H1 (cell line): ENCODE measurements around the gene DEPDC1. TPM values are rescaled to one million over a fixed set of nuclear protein-coding genes. Genes with fewer than 3 reads are reported as not detected.

ENCODE experiments used
- CTCF ChIA-PET: fragments of 300-600 bp; sonication (Branson Sonifier 250); formaldehyde crosslinking; loops from one replicate; lab custom pipeline; 2021; ENCODE audit not compliant: partially characterized antibody; lab: Charles Lee
- POLR2A ChIA-PET: fragments of 300-600 bp; sonication (Branson Sonifier 250); formaldehyde crosslinking; loops from one replicate; lab custom pipeline; 2021; ENCODE audit warnings: inconsistent platforms; ENCODE audit not compliant: partially characterized antibody; lab: Charles Lee
- DNase-seq, 2 experiments: peaks; one replicate each; pipeline versions ENCODE4 v3.0.0 to v3.0.0-alpha.2; 2010 to 2022; ENCODE audit warnings: low spot score in 2 of 2, low read depth in 1 of 2, mixed read lengths in 1 of 2
- FAIRE-seq: peaks from 2 replicates; lab custom pipeline; 2011; peaks lifted over from hg19 to GRCh38; lab: Jason Lieb, UNC
- H2AFZ ChIP-seq: 2 replicates; pipeline ENCODE4 v1.8.1; 2012; ENCODE audit warnings: low read length, inconsistent platforms
- H2AK5ac ChIP-seq: 2 replicates; pipeline ENCODE4 v1.6.1; 2013; ENCODE audit warnings: low read depth, low read length
- H2BK120ac ChIP-seq: replicated peaks from 2 replicates; pipeline ENCODE3; 2013; ENCODE audit warnings: low read depth, low read length, inconsistent platforms
- H2BK12ac ChIP-seq: 2 replicates; pipeline ENCODE4 v1.6.1; 2013; ENCODE audit warnings: low read depth, low read length
- H2BK15ac ChIP-seq: 2 replicates; pipeline ENCODE4 v1.6.1; 2013; ENCODE audit warnings: low read length
- H2BK20ac ChIP-seq: 2 replicates; pipeline ENCODE4 v1.6.1; 2013; ENCODE audit warnings: low read length
- H2BK5ac ChIP-seq: 2 replicates; pipeline ENCODE4 v1.6.1; 2013; ENCODE audit warnings: low read depth, low read length
- H3K14ac ChIP-seq: 2 replicates; pipeline ENCODE4 v1.6.1; 2013; ENCODE audit warnings: inconsistent platforms; ENCODE audit not compliant: insufficient read length
- H3K18ac ChIP-seq: 2 replicates; pipeline ENCODE4 v1.6.1; 2013; ENCODE audit warnings: low read length; ENCODE audit errors: extremely low read depth
- H3K23ac ChIP-seq: 2 replicates; pipeline ENCODE4 v1.6.1; 2013; ENCODE audit warnings: inconsistent platforms; ENCODE audit not compliant: insufficient read length
- H3K23me2 ChIP-seq: 2 replicates; pipeline ENCODE4 v1.6.1; 2013; ENCODE audit warnings: low read depth, low read length
- H3K27ac ChIP-seq: 2 replicates; pipeline ENCODE4 v1.6.1; 2011; ENCODE audit warnings: low read depth, low read length, inconsistent platforms
- H3K27me3 ChIP-seq, 4 experiments: replicated peaks in 1 of 4; 1 replicate in 1 of 4; 2 replicates in 3 of 4; pipeline versions ENCODE4 v1.6.1 to v1.8.1; 2011 to 2013; ENCODE audit warnings: low read length in 3 of 4, mild to moderate bottlenecking in 3 of 4, inconsistent platforms in 2 of 4, mixed read lengths in 2 of 4, moderate library complexity in 1 of 4; ENCODE audit not compliant: control insufficient read depth in 3 of 4, insufficient read depth in 3 of 4; ENCODE audit errors: extremely low read depth in 1 of 4
- H3K36me3 ChIP-seq, 4 experiments: 2 replicates each; pipeline versions ENCODE4 v1.6.1 to v1.8.1; 2011 to 2013; ENCODE audit warnings: mild to moderate bottlenecking in 4 of 4, low read length in 3 of 4, moderate library complexity in 2 of 4, control low read depth in 1 of 4, inconsistent platforms in 1 of 4; ENCODE audit not compliant: insufficient read depth in 4 of 4, control insufficient read depth in 2 of 4
- H3K4ac ChIP-seq: replicated peaks from 2 replicates; pipeline ENCODE3; 2013; ENCODE audit warnings: low read length, low read depth, mixed read lengths, inconsistent platforms; ENCODE audit not compliant: insufficient read length
- H3K4me1 ChIP-seq, 4 experiments: replicated peaks in 1 of 4; 1 replicate in 1 of 4; 2 replicates in 3 of 4; pipeline versions ENCODE4 v1.6.1 to v1.8.1; 2011 to 2013; ENCODE audit warnings: low read length in 3 of 4, inconsistent platforms in 2 of 4, mixed read lengths in 1 of 4; ENCODE audit not compliant: insufficient read depth in 4 of 4, control insufficient read depth in 3 of 4
- H3K4me2 ChIP-seq, 2 experiments: 2 replicates each; pipeline versions ENCODE4 v1.6.1 to v1.8.1; 2011 to 2013; ENCODE audit warnings: low read depth in 2 of 2, low read length in 2 of 2, control low read depth in 1 of 2, inconsistent platforms in 1 of 2, mild to moderate bottlenecking in 1 of 2; ENCODE audit not compliant: insufficient read depth in 1 of 2
- H3K4me3 ChIP-seq, 4 experiments: fragments of 200-600, 300-600 bp in 1 of 4; sonication (generic), shearing (Covaris generic), sonication (Bioruptor Twin) in 1 of 4; 2 replicates each; pipeline versions ENCODE4 v1.5.1 to v1.8.1; 2011 to 2016; ENCODE audit warnings: low read length in 4 of 4, low read depth in 3 of 4, control low read depth in 2 of 4, inconsistent platforms in 2 of 4, mild to moderate bottlenecking in 2 of 4, mixed read lengths in 1 of 4, moderate library complexity in 1 of 4; ENCODE audit not compliant: insufficient read depth in 2 of 4; ENCODE audit errors: extremely low read depth in 1 of 4
- H3K56ac ChIP-seq: replicated peaks from 2 replicates; pipeline ENCODE3; 2013; ENCODE audit warnings: low read depth, mild to moderate bottlenecking, mixed read lengths, low read length, inconsistent platforms; ENCODE audit not compliant: insufficient read length
- H3K79me1 ChIP-seq: 2 replicates; pipeline ENCODE4 v1.6.1; 2013; ENCODE audit warnings: low read depth, low read length, control low read depth
- H3K79me2 ChIP-seq, 2 experiments: 2 replicates each; pipeline versions ENCODE4 v1.6.1 to v1.8.1; 2012 to 2013; ENCODE audit warnings: low read length in 2 of 2, mild to moderate bottlenecking in 2 of 2, inconsistent platforms in 1 of 2; ENCODE audit not compliant: insufficient read depth in 2 of 2, control insufficient read depth in 1 of 2
- H3K9ac ChIP-seq, 4 experiments: replicated peaks in 1 of 4; 1 replicate in 1 of 4; 2 replicates in 3 of 4; pipeline versions ENCODE4 v1.6.1 to v1.8.1; 2011 to 2013; ENCODE audit warnings: low read depth in 3 of 4, low read length in 3 of 4, control low read depth in 2 of 4, mild to moderate bottlenecking in 2 of 4, moderate library complexity in 2 of 4, inconsistent platforms in 1 of 4; ENCODE audit errors: extremely low read depth in 1 of 4
- H3K9me3 ChIP-seq, 2 experiments: 2 replicates each; pipeline versions ENCODE4 v1.6.1 to v1.8.1; 2012 to 2013; ENCODE audit warnings: mild to moderate bottlenecking in 2 of 2, moderate library complexity in 2 of 2, control low read depth in 1 of 2, inconsistent platforms in 1 of 2, low read depth in 1 of 2, low read length in 1 of 2, mixed read lengths in 1 of 2; ENCODE audit not compliant: insufficient read depth in 2 of 2
- H4K20me1 ChIP-seq, 2 experiments: replicated peaks in 1 of 2; 2 replicates each; pipeline versions ENCODE3 to v1.8.1; 2011 to 2013; ENCODE audit warnings: inconsistent platforms in 2 of 2, low read length in 2 of 2, mild to moderate bottlenecking in 1 of 2; ENCODE audit not compliant: insufficient read depth in 2 of 2, control insufficient read depth in 1 of 2
- H4K5ac ChIP-seq: 2 replicates; pipeline ENCODE4 v1.6.1; 2013; ENCODE audit warnings: low read length, low read depth, mixed read lengths, inconsistent platforms; ENCODE audit not compliant: insufficient read length
- H4K8ac ChIP-seq: 2 replicates; pipeline ENCODE4 v1.8.0; 2013; ENCODE audit warnings: mild to moderate bottlenecking, moderate library complexity, low read length, inconsistent platforms; ENCODE audit not compliant: insufficient read depth; ENCODE audit errors: extremely low read depth
- H4K91ac ChIP-seq: replicated peaks from 2 replicates; pipeline ENCODE3; 2013; ENCODE audit warnings: low read length, mixed read lengths, inconsistent platforms; ENCODE audit not compliant: insufficient read length
- BACH1 ChIP-seq: IDR thresholded peaks from 2 replicates; pipeline ENCODE4 v1.6.1; 2012; ENCODE audit warnings: low read length, improper control_type of control experiment
- CBX8 ChIP-seq: fragments of 300-800, 300-1000 bp; sonication (generic); IDR thresholded peaks from 2 replicates; pipeline ENCODE4 v1.7.1; 2016; ENCODE audit warnings: low read depth, low read length, borderline replicate concordance
- CEBPB ChIP-seq: IDR thresholded peaks from 2 replicates; pipeline ENCODE4 v1.6.1; 2012; ENCODE audit warnings: low read depth, low read length
- CREB1 ChIP-seq: IDR thresholded peaks from 2 replicates; pipeline ENCODE4 v1.6.1; 2012; ENCODE audit warnings: inconsistent platforms
- CTCF ChIP-seq, 3 experiments: IDR thresholded peaks; 1 replicate in 2 of 3; 2 replicates in 1 of 3; pipeline versions ENCODE4 v1.5.1 to v1.6.1; 2011; ENCODE audit warnings: low read length in 3 of 3, mild to moderate bottlenecking in 3 of 3, inconsistent platforms in 2 of 3, low read depth in 1 of 3, moderate library complexity in 1 of 3; ENCODE audit not compliant: insufficient read depth in 1 of 3; ENCODE audit errors: control extremely low read depth in 1 of 3
- JUN ChIP-seq: IDR thresholded peaks from 2 replicates; pipeline ENCODE4 v1.6.1; 2011; ENCODE audit warnings: low read depth, mild to moderate bottlenecking, improper control_type of control experiment, low read length
- KDM1A ChIP-seq: fragments of 200-600, 300-600 bp; sonication (generic); IDR thresholded peaks from 2 replicates; pipeline ENCODE4 v1.7.1; 2016; ENCODE audit warnings: mild to moderate bottlenecking, low read length, borderline replicate concordance
- KDM4A ChIP-seq: IDR thresholded peaks from one replicate; pipeline ENCODE4 v1.7.1; 2012; ENCODE audit warnings: low read depth, mild to moderate bottlenecking, moderate library complexity, low read length, inconsistent platforms; ENCODE audit not compliant: severe bottlenecking
- KDM5A ChIP-seq: fragments of 200-600 bp; IDR thresholded peaks from 2 replicates; pipeline ENCODE4 v1.7.1; 2012; ENCODE audit warnings: mild to moderate bottlenecking, low read length, inconsistent platforms, mixed read lengths
- MAFK ChIP-seq: IDR thresholded peaks from 2 replicates; pipeline ENCODE4 v1.6.1; 2012; ENCODE audit warnings: low read depth, mild to moderate bottlenecking, improper control_type of control experiment, low read length
- RBBP5 ChIP-seq: IDR thresholded peaks from 2 replicates; pipeline ENCODE4 v1.7.1; 2012; ENCODE audit warnings: low read depth, mild to moderate bottlenecking, inconsistent platforms, low read length, moderate library complexity, borderline replicate concordance
- TAF1 ChIP-seq: IDR thresholded peaks from 2 replicates; pipeline ENCODE4 v1.6.1; 2011; ENCODE audit warnings: mild to moderate bottlenecking, low read depth, low read length
- WGBS, 2 experiments: shearing (Covaris generic) in 1 of 2; methylation state at CpG; one replicate each; pipeline versions ENCODE4 v1.1.6 to v1.1.7; 2013 to 2015; ENCODE audit warnings: low lambda C conversion rate in 2 of 2, mixed read lengths in 2 of 2, inconsistent platforms in 1 of 2, low coverage in 1 of 2, missing lambda C conversion rate in 1 of 2; ENCODE audit not compliant: insufficient replicate concordance in 2 of 2, insufficient coverage in 1 of 2, insufficient read length in 1 of 2; ENCODE audit errors: extremely low coverage in 1 of 2, missing lambda C conversion rate in 1 of 2; 5-methylcytosine and 5-hydroxymethylcytosine counted together
- polyA plus RNA-seq, 7 experiments: library from polyadenylated mRNA; depleted of rRNA in 3 of 7; stranded (reverse) in 5 of 7; unstranded in 2 of 7; fragments of >200 nt in 5 of 7; fragments of 200-250 nt in 2 of 7; gene quantifications; 1 replicate in 5 of 7; 2 replicates in 1 of 7; 4 replicates in 1 of 7; pipeline versions ENCODE4 v1.2.1 to v1.2.3, GENCODE V29; 2011 to 2013; ENCODE audit warnings: missing spikeins in 2 of 7, mixed read lengths in 2 of 7
- total RNA-seq: library from RNA; stranded (reverse); fragmentation: NEBNext Ultra II Directional; extraction: Animal tissue kit (Norgen Biotek cat#: 25700); gene quantifications from 2 replicates; pipeline ENCODE4 v1.2.1, GENCODE V29; 2021
- TF ChIP-seq, protein P1 (sequence below): IDR thresholded peaks from 2 replicates; pipeline ENCODE4 v1.6.1; 2012; ENCODE audit warnings: inconsistent platforms

The DEPDC1 gene
- total and polyA plus RNA-seq, 2 of the 8 experiments (the other 6 are each of a cell fraction or from before 2014, with no cell fraction given): 5.5 to 46.5 TPM

GRCh38 chr1:68511254-68511653 is 14.4 kb upstream of the DEPDC1 start:
- Histone ChIP-seq H3K4me2 (no peak overlapping the region), H2AFZ (no peak overlapping the region), H2BK15ac (no peak overlapping the region), H3K79me2 (no peaks in the 10 kb centered on the region), H3K4me3 (no peak overlapping the region), H3K14ac (no peak overlapping the region), H3K36me3 (no peaks in the 10 kb centered on the region; a peak in 1 of 8 replicates), H3K56ac (no peak overlapping the region), H3K27me3 (no peaks in the 10 kb centered on the region), H3K4ac (no peak overlapping the region), H2BK120ac (no peak overlapping the region), H4K5ac (no peak overlapping the region), H3K23ac (no peak overlapping the region), H4K91ac (no peak overlapping the region), H3K9me3 (peaks cover 2 to 16% of the 10 kb centered on the region in 2 experiments; a peak in 2 of 4 replicates), H3K79me1 (no peaks in the 10 kb centered on the region), H2BK12ac (no peak overlapping the region), H2BK20ac (no peak overlapping the region), H3K27ac (no peak overlapping the region), H3K4me1 (no peaks in the 10 kb centered on the region), H3K9ac (no peak overlapping the region), H4K8ac (no peak overlapping the region), H3K23me2 (no peaks in the 10 kb centered on the region), H3K18ac (no peak overlapping the region), H2BK5ac (no peak overlapping the region), H4K20me1 (no peaks in the 10 kb centered on the region), H2AK5ac (no peak overlapping the region)
- WGBS, 2 experiments: 82% methylated on average over 2 of the region's 2 CpGs; no CpG with 5 or more reads in 1 of the 2 experiments
- FAIRE-seq (no peak), DNase-seq (no peak)
- CTCF ChIA-PET: no interaction called here
- POLR2A ChIA-PET: interaction anchor here (1.3 kb wide), 1 partner anchor 15 kb away, joined by 4 read pairs; the partner anchor contains the start of gene DEPDC1
- no peak for TF ChIP-seq JUN
- TF ChIP-seq, protein P1, sequence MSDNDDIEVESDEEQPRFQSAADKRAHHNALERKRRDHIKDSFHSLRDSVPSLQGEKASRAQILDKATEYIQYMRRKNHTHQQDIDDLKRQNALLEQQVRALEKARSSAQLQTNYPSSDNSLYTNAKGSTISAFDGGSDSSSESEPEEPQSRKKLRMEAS: no peak
- TF ChIP-seq CTCF (IDR thresholded peaks at IDR 0.05; ENCODE audit: control extremely low read depth in 1 of 3, insufficient read depth in 1 of 3, low read depth in 1 of 3, low read length in 3 of 3): no peak
- TF ChIP-seq KDM1A: no peak
- no peak for TF ChIP-seq BACH1
- TF ChIP-seq KDM4A: no peak
- TF ChIP-seq KDM5A: no peak
- TF ChIP-seq MAFK: no peak
- no peak for TF ChIP-seq CEBPB
- TF ChIP-seq RBBP5: no peak
- no peak for TF ChIP-seq CBX8
- TF ChIP-seq CREB1: no peak
- no peak for TF ChIP-seq TAF1
